ENCODE measurements around the gene C1GALT1. TPM values are rescaled to one million over a fixed set of nuclear protein-coding genes. Genes with fewer than 3 reads are reported as not detected.
"Not testable (repeated sequence)": the region's sequence is repeated elsewhere in the genome, so short reads cannot be mapped to it uniquely, and the experiment has no call there.

The C1GALT1 gene
- 10 to 100 TPM; 39.0 to 39.5 TPM for total RNA-seq

DNA sequence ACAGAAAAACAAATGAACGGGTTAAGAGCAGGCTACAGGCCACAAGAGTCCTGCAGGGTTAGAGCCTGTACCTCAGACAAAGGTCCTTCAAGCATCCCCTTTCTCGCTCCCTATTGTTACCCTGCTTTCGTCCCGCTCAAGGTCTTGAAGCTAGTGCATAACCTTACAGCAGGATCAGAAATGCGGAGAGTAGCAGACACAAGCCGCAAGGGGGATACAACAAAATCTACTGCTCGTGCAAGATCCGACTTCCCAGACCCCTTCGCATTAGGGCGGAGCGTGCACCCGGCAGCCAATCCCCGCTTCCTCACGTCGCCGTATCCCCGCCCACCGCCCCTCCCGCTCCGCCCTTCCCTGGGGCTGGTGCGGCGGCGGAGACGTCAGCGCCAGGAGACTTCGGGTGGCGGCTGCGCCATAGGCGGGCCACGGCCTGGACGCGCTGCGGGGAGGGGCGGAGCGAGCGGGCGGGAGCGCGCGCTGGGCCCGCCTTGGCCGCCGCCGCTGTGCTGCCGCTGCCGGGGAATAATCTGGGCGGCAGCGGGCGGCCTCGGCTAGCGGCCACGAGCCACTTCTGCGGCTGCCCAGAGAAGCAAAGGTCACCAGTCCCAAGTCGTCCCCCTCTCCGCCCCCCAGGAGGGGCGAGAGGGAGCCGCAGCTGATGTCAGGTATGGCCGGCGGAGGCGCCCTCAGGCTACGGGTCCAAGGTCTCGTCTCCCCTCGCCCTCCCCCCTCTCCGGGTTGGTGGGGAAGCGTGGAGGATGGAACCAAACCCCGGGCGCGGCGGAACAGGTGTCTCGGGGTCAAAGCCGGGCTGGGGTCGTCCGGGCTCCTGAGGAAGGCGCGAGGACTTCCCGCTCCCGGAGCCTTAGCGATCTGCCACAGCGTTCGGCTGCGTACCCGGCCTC, at the start of gene C1GALT1:
Gene C1GALT1 (plus strand): TSS at position 389 of the 905 bp plus-strand sequence. CDS start 51,776 bp downstream, outside the sequence.
- H3K36me3 Mint-ChIP-seq (ENCODE audit: low read depth) = peaks cover 8% of the 10 kb centered on the region
- ATAC-seq (peak; percentile 91), DNase-seq (peak; percentile 98)
- TF ChIP-seq, protein P1, sequence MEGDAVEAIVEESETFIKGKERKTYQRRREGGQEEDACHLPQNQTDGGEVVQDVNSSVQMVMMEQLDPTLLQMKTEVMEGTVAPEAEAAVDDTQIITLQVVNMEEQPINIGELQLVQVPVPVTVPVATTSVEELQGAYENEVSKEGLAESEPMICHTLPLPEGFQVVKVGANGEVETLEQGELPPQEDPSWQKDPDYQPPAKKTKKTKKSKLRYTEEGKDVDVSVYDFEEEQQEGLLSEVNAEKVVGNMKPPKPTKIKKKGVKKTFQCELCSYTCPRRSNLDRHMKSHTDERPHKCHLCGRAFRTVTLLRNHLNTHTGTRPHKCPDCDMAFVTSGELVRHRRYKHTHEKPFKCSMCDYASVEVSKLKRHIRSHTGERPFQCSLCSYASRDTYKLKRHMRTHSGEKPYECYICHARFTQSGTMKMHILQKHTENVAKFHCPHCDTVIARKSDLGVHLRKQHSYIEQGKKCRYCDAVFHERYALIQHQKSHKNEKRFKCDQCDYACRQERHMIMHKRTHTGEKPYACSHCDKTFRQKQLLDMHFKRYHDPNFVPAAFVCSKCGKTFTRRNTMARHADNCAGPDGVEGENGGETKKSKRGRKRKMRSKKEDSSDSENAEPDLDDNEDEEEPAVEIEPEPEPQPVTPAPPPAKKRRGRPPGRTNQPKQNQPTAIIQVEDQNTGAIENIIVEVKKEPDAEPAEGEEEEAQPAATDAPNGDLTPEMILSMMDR (IDR thresholded peaks at IDR 0.05) = peak; percentile 8
- intact Hi-C loops (cut with micrococcal nuclease) = loop anchor here (5.0 kb wide), 3 partner anchors 75 to 385 kb away; partner anchors contain the start of gene MIOS
- no peaks in the 10 kb centered on the region for H3K27me3 Mint-ChIP-seq
- ChIA-PET CTCF (interaction anchor here (0.7 to 1.7 kb wide), 10 partner anchors 15 to 579 kb away, joined by 3 to 6 read pairs (median 3); no protein-coding TSS in a partner anchor), POLR2A (interaction anchor here (0.6 to 2.9 kb wide), 14 partner anchors 9 to 458 kb away, joined by 3 to 10 read pairs (median 4); partner anchors contain the start of gene UMAD1)
- no peaks in the 10 kb centered on the region for H3K9me3 Mint-ChIP-seq
- peak within 1 kb of the TSS; percentile 90 for H3K4me3 Mint-ChIP-seq
- H3K4me1 Mint-ChIP-seq (ENCODE audit: low read depth) = peaks cover 20% of the 10 kb centered on the region
- peak within 1 kb of the TSS; percentile 99 for H3K27ac Mint-ChIP-seq

DNA sequence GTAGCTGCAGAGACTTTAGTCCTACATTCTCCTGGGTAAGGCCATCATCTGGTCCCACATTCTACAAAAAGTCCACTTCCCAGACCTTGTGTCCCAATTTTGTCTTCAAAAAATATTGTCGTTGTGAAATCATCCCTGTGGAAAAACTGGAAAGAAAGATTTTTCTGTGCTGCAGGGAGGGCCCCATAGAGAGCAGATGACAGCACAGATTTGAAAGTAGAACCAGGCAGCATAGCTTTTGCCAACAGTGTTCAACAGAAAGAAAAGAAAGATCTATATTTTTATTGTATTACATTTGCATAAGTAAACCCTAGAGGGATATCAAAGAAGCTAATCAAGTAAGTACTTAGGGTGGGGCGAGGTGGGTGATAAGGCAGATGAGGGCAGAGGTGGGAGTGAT, 48.3 kb upstream of the C1GALT1 start:
- TF ChIP-seq, protein P1 (IDR thresholded peaks at IDR 0.05) = no peak
- CTCF ChIA-PET = no interaction called here
- peaks cover 2% of the 10 kb centered on the region for H3K9me3 Mint-ChIP-seq
- no peak for ATAC-seq
- no peaks in the 10 kb centered on the region for H3K27me3 Mint-ChIP-seq
- H3K36me3 Mint-ChIP-seq (ENCODE audit: low read depth) = no peaks in the 10 kb centered on the region
- H3K4me3 Mint-ChIP-seq = no peak overlapping the region
- intact Hi-C loops (cut with micrococcal nuclease) = no loop called here
- no peak overlapping the region for H3K27ac Mint-ChIP-seq
- POLR2A ChIA-PET = no interaction called here
- DNase-seq = no peak
- H3K4me1 Mint-ChIP-seq (ENCODE audit: low read depth) = peaks cover 7% of the 10 kb centered on the region

DNA sequence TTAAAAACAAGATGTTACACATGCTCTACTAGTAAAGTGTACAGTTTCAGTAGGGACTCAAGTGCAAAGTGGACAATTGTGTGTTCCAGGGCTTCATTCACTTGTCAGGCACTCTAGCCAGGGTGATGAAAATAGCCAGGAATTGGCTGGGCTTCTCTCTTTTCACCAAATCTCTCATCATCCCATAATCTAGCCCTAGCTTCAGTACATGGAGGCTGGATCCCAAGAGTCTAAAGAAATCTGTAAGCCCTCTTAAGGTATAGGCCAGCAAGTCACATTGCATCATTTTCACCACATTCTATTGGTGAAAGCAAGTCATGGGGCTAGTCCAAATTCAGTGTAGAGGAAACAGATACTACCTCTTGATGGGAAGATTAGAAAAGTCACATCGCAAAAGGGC, 47.3 kb upstream of the C1GALT1 start:
- CTCF ChIA-PET = no interaction called here
- H3K27me3 Mint-ChIP-seq = no peaks in the 10 kb centered on the region
- POLR2A ChIA-PET = no interaction called here
- no peak for ATAC-seq
- H3K27ac Mint-ChIP-seq = no peak overlapping the region
- no peaks in the 10 kb centered on the region for H3K36me3 Mint-ChIP-seq (ENCODE audit: low read depth)
- peaks cover 7% of the 10 kb centered on the region for H3K4me1 Mint-ChIP-seq (ENCODE audit: low read depth)
- TF ChIP-seq, protein P1 (IDR thresholded peaks at IDR 0.05) = no peak
- intact Hi-C loops (cut with micrococcal nuclease) = no loop called here
- no peak for DNase-seq
- peaks cover 2% of the 10 kb centered on the region for H3K9me3 Mint-ChIP-seq
- H3K4me3 Mint-ChIP-seq = no peak overlapping the region

DNA sequence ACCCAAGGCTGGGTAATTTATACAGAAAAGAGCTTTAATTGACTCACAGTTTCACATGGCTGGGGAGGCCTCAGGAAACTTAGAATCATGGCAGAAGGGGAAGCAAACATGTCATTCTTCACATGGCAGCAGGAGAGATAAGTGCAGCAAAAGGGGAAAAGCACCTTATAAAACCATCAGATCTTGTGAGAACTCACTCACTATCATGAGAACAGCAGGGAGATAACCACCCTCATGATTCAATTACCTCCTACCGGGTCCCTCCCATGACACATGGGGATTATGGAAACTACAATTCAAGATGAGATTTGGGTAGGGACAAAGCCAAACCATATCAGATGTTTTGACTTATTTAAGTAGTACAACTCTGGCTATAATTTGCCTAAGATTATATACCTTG, 46.4 kb upstream of the C1GALT1 start:
- H3K27me3 Mint-ChIP-seq, CTCF ChIA-PET, H3K27ac Mint-ChIP-seq: not testable (repeated sequence)

DNA sequence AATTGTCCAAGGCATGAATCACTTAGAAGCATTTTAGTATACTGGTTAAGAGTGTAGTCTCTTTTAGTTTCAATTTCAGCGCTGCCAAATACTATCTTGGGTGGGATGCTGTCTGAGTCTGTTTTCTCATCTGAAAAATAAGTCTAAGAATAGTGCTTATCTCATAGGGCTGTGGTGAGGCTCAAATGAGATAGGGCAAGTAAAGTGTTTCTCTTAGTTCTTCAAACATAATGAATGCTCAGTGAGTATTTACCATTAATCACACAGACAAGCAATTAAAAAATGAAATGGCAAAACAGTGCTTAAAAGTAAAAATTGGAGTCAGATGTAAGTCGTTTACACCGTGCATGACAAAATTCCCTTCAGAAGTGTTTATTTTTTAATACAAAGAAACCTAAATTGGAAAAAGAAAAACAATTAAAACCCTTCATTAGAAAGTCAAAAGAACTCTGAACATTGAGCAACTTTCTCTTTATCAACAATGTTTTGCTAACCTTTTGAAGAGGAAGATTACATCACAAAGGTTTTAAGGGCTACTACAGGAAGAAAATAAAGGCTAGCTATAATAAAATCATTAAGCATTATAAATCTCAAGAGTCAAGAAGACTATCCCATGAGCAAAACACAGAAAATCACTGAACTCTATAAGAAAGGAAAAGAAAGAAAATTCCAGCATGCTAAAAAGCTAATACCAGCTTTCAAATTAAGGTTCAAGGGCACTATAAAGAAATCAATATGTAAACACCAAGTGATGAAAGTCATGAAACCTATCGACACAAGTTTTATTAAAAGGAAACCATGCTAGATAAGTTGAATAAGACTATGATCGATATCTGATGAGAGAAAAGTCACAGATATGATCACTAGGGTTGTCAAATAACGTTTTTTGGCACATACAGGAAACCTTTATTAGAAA, 45.6 kb upstream of the C1GALT1 start:
- DNase-seq (no peak), ATAC-seq (no peak)
- H3K36me3 Mint-ChIP-seq (ENCODE audit: low read depth) = no peaks in the 10 kb centered on the region
- no peak overlapping the region for H3K27ac Mint-ChIP-seq
- H3K9me3 Mint-ChIP-seq = peaks cover 2% of the 10 kb centered on the region
- H3K27me3 Mint-ChIP-seq = no peaks in the 10 kb centered on the region
- intact Hi-C loops (cut with micrococcal nuclease) = no loop called here
- ChIA-PET CTCF (no interaction called here), POLR2A (no interaction called here)
- TF ChIP-seq, protein P1 (IDR thresholded peaks at IDR 0.05) = no peak
- H3K4me3 Mint-ChIP-seq = no peak overlapping the region
- peaks cover 7% of the 10 kb centered on the region for H3K4me1 Mint-ChIP-seq (ENCODE audit: low read depth)

More for the DNA sequence above, 46.4 kb upstream of the C1GALT1 start:
- H3K4me1 Mint-ChIP-seq (ENCODE audit: low read depth); intact Hi-C loops (cut with micrococcal nuclease); DNase-seq; H3K4me3 Mint-ChIP-seq; H3K9me3 Mint-ChIP-seq; H3K36me3 Mint-ChIP-seq (ENCODE audit: low read depth); POLR2A ChIA-PET; ATAC-seq: not testable (repeated sequence)

All from activated CD8-positive, alpha-beta T cell treated with anti-CD3 and anti-CD28 coated beads for 36 hours (primary cell).